ENCODE results near the gene SLC15A1.

- TF ChIP-seq POLR2A (IDR thresholded peaks at IDR 0.05): no peak
- TF ChIP-seq, protein P1, sequence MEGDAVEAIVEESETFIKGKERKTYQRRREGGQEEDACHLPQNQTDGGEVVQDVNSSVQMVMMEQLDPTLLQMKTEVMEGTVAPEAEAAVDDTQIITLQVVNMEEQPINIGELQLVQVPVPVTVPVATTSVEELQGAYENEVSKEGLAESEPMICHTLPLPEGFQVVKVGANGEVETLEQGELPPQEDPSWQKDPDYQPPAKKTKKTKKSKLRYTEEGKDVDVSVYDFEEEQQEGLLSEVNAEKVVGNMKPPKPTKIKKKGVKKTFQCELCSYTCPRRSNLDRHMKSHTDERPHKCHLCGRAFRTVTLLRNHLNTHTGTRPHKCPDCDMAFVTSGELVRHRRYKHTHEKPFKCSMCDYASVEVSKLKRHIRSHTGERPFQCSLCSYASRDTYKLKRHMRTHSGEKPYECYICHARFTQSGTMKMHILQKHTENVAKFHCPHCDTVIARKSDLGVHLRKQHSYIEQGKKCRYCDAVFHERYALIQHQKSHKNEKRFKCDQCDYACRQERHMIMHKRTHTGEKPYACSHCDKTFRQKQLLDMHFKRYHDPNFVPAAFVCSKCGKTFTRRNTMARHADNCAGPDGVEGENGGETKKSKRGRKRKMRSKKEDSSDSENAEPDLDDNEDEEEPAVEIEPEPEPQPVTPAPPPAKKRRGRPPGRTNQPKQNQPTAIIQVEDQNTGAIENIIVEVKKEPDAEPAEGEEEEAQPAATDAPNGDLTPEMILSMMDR (IDR thresholded peaks at IDR 0.05): no peak
- TF ChIP-seq POLR2AphosphoS5 (IDR thresholded peaks at IDR 0.05): no peak
Observed at GRCh38 chr13:98665638-98665995, 86.9 kb downstream of the SLC15A1 start.
